Sigmoid colon (tissue), 4 donors: ENCODE results near the gene WTIP.

Experiments used
- CTCF ChIP-seq, 4 experiments: fragments of 450-650 bp in 3 of 4; fragments of 200-600 bp in 1 of 4; IDR thresholded peaks; one replicate each; pipeline ENCODE4 v1.5.1; 2016 to 2019; ENCODE audit warnings: antibody characterized with exemption in 4 of 4, mild to moderate bottlenecking in 3 of 4, moderate library complexity in 2 of 4
- EP300 ChIP-seq, 4 donors: sonication (generic); formaldehyde crosslinking; IDR thresholded peaks; one replicate each; pipeline ENCODE4 v1.6.1; 2017; ENCODE audit warnings: antibody characterized with exemption in 4 of 4
- POLR2AphosphoS5 ChIP-seq, 4 donors: sonication (generic); formaldehyde crosslinking; IDR thresholded peaks; one replicate each; pipeline ENCODE4 v1.6.1; 2017; ENCODE audit warnings: antibody characterized with exemption in 4 of 4

GRCh38 chr19:34490141-34490766, 8.7 kb downstream of the WTIP start:
- TF ChIP-seq CTCF (IDR thresholded peaks at IDR 0.05), result no peak
- no peak for TF ChIP-seq POLR2AphosphoS5 (IDR thresholded peaks at IDR 0.05)
- no peak for TF ChIP-seq EP300 (IDR thresholded peaks at IDR 0.05)
